Fibroblast of the aortic adventitia (primary cell): ENCODE measurements around the gene WDR18. TPM values are rescaled to one million over a fixed set of nuclear protein-coding genes. Genes with fewer than 3 reads are reported as not detected.

ENCODE experiments used
- DNase-seq: peaks from one replicate; pipeline ENCODE4 v3.0.0-alpha.2; 2010; ENCODE audit warnings: low read depth
- H3K4me3 ChIP-seq: 2 replicates; pipeline ENCODE4 v1.5.1; 2011; ENCODE audit warnings: low read depth, mild to moderate bottlenecking, control low read depth, low read length, moderate library complexity
- total RNA-seq: library from RNA; depleted of rRNA; stranded (reverse); fragments of >200 nt; gene quantifications from 2 replicates; pipeline ENCODE4 v1.2.3, GENCODE V29; 2012; ENCODE audit warnings: low replicate concordance
- TF ChIP-seq, protein P1 (sequence below): IDR thresholded peaks from 2 replicates; pipeline ENCODE4 v1.5.1; 2011; ENCODE audit warnings: mild to moderate bottlenecking, low read length, control low read depth, inconsistent platforms; ENCODE audit not compliant: insufficient read depth

WDR18 gene
- total RNA-seq, 1 donor: 45.0 TPM

- no peak for DNase-seq
- no peak overlapping the region for H3K4me3 ChIP-seq
- TF ChIP-seq, protein P1, sequence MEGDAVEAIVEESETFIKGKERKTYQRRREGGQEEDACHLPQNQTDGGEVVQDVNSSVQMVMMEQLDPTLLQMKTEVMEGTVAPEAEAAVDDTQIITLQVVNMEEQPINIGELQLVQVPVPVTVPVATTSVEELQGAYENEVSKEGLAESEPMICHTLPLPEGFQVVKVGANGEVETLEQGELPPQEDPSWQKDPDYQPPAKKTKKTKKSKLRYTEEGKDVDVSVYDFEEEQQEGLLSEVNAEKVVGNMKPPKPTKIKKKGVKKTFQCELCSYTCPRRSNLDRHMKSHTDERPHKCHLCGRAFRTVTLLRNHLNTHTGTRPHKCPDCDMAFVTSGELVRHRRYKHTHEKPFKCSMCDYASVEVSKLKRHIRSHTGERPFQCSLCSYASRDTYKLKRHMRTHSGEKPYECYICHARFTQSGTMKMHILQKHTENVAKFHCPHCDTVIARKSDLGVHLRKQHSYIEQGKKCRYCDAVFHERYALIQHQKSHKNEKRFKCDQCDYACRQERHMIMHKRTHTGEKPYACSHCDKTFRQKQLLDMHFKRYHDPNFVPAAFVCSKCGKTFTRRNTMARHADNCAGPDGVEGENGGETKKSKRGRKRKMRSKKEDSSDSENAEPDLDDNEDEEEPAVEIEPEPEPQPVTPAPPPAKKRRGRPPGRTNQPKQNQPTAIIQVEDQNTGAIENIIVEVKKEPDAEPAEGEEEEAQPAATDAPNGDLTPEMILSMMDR: no peak
Observed at GRCh38 chr19:976476-976875, 7.7 kb upstream of the WDR18 start.

DNA sequence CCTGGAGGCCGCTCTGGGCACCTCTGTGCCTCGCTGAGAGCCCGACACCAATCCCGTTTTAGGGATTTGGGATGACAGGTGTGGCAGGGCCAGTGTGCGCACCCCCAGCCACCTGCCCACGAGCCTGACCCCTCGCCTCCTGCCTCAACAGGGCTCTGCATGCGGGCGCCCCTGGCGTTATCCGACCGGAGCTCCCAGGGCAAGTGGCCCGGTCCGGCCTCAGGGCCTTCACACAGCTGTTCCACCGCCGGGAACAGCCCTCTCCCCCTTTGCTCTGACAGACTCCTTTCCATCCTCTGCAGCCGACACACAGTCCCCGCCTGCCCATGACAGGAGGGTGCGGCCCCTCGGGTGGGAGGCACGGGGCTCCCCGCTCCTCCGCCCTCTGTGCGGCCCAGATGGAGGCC lies 7.1 kb upstream of the WDR18 start:
- DNase-seq: no peak
- TF ChIP-seq, protein P1: no peak
- no peak overlapping the region for H3K4me3 ChIP-seq

DNA sequence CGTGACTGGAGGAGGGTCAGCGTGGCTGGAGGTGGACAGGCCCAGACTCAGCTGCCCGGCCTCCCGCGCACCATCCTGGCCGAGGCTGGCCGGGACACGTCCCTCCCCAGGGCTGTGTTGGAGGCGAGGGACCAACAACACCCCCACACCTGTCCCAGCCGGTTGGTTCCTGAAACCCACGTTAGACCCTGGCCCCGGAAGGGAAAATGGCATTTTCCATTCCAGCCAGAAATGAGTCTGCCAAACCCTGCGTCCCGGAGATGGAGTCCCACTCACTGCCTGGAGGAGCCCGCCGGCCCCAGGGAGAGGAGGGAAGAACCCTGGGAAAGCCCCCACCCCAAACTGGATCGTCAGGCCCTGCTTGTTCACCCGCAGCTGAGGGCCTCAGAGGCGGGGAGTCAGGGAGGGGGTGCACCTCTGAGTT lies 4.8 kb upstream of the WDR18 start:
- TF ChIP-seq, protein P1: no peak
- DNase-seq: no peak
- H3K4me3 ChIP-seq: no peak overlapping the region

DNA sequence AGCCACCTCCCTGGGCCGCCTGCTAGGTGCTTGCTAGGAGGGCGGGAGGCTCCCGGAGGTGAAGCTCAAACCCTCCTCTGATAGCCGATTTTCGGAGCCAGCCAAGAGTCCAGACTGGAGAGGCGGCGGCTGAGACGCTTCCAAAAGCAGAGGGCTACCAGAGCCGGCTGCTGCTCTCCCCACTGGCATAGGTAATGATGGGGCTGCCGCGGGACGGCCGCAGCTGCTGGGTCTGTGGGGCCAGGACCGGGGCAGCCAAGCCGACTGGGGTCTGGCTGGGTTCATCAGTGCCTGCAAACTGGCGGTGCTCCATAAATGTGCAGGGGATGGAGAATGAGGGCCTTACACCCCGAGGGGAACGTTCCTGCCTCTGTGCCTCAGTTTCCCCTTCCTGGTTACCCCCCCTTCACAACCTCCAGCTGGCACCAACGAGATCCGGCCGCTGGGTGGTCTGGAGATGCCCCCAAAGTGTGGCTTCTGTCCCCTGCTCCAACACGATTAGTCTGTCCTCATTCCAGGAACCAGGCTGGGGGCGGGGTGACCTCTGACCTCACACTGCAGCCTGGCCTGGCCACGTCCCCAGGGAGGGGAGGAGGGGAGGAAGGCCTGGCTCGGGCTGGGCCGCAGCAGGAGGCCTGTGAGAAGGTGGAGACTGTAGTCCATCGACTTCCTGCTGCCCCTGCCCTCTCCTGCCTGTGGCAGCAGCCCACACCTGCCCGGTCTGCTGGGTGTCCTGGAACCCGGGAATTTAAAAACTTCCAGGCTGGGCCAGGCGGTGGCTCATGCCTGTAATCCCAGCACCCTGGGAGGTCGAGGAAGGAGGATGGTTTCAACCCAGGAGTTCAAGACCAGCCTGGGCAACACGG lies 3.8 kb upstream of the WDR18 start:
- TF ChIP-seq, protein P1: no peak
- H3K4me3 ChIP-seq: no peak overlapping the region
- no peak for DNase-seq

DNA sequence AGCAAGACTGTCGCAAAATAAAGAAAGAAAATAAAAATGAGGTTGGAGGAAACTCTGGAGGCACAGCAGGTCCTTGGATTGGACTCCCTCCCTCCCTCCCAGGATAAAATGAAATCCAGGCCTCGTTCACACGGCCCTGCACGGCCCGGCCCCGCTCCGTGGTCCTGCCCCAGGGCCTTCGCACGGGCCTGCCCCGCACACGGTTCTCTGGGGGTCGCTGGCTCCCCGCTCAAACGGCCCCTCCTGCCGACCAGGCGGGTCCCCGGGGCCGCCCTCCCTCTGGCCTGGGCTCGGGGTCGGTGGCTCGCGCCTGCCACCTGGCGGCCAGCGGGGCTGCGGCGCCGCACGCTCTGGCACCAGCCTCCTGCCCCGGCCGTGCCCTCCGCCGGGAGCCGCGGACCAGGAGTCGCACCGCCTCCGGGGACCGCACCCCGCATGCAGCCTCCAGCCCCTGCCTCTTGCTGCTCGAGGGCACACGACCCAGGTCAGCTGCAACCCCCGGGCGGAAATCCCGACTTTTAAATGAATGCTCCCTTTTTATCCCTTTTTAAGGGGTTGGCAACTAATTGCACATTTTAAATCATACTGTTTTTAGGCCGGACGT lies 1.5 kb upstream of the WDR18 start:
- peak overlapping the region; percentile 57 for H3K4me3 ChIP-seq
- TF ChIP-seq, protein P1: peak; percentile 51
- peak; percentile 47 for DNase-seq

GRCh38 chr19:986083-986482 lies 1.9 kb downstream of the WDR18 start:
- TF ChIP-seq, protein P1: no peak
- no peak overlapping the region for H3K4me3 ChIP-seq
- no peak for DNase-seq
